Measurements from ENCODE around the gene MRPL32.

The MRPL32 gene

GRCh38 chr7:42964849-42965805 is 33.0 kb downstream of the MRPL32 start:
- DNase-seq (ENCODE audit: low spot score), result no peak

DNA sequence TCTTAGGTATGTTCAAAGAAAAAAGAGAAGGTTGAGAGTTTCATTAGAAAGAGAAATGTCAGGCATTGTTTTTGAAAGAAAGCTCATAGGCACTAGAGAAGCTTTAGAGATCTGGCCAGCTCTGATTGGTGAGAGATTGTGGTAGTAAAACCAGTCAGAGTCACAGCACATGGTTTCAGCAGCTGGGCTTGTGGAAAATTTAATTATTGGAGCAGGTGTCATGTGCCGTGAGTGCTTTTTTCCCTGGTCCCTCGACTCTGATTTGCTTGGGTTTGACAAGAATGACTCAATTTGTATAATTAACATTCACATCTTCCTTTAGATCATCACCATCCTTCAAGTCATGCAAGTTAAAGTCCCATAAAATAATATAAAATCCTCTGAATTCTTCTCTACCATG is 35.2 kb downstream of the MRPL32 start:
- DNase-seq (ENCODE audit: low spot score), result no peak

GRCh38 chr7:42972699-42973500 is 40.7 kb downstream of the MRPL32 start:
- DNase-seq (ENCODE audit: low spot score), result no peak

DNA sequence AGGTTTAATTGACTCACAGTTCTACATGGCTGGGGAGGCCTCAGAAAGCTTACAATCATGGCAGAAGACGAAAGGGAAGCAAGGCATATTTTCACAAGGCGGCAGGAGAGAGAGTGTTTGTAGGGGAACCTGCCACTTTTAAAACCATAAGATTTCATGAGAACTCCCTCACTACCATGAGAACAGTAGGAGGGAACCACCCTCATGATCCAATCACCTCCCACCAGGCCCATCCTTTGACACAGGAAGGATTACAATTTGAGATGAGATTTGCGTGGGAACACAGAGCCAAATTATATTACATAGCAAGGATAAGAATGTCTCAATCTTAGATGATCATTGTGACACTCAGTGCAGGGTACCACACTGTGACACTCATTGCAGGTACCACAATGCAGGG is 44.2 kb downstream of the MRPL32 start:
- no peak for DNase-seq (ENCODE audit: low spot score)

GRCh38 chr7:42978496-42978895 is 46.3 kb downstream of the MRPL32 start:
- no peak for DNase-seq (ENCODE audit: low spot score)

DNA sequence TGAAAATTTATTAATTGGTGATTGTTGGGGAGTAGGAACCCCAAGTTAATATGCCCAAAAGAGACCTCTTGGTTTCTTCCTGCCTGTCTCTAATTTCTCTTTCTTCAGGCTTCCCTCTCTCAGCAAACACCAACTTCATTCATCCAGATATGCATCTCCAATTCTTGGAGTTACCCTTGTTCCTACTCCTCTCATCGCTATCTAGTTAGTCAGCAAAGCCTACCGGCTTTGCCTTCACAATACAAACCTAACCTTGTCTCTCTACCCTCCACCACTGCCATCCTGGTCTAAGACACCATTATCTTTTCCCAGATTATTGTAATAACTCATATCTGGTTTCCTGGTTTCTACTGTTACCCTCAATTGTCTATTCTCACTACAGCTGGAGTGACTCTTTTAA is 47.9 kb downstream of the MRPL32 start:
- no peak for DNase-seq (ENCODE audit: low spot score)

GRCh38 chr7:42980514-42980913 is 48.3 kb downstream of the MRPL32 start:
- DNase-seq (ENCODE audit: low spot score), result no peak

DNA sequence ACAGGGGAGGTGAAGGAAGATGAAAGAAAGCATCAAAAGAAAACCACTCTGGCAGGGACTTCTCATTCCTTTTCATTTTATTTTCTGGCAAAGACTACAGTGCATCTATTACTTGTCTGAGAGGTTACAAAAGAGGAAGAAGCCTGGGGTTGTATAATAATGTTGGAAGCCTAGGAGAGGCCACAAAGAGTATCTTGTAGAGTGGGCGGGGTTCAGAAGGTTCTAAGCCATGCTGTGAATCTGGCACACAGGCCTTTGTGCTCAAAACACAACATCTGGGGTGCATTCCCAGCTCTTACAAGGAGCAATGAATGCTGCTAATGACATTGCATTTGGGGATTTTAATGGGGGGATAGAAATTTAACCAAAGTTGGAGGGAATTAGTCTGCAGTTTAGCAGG is 49.4 kb downstream of the MRPL32 start:
- DNase-seq (ENCODE audit: low spot score), result no peak

DNA sequence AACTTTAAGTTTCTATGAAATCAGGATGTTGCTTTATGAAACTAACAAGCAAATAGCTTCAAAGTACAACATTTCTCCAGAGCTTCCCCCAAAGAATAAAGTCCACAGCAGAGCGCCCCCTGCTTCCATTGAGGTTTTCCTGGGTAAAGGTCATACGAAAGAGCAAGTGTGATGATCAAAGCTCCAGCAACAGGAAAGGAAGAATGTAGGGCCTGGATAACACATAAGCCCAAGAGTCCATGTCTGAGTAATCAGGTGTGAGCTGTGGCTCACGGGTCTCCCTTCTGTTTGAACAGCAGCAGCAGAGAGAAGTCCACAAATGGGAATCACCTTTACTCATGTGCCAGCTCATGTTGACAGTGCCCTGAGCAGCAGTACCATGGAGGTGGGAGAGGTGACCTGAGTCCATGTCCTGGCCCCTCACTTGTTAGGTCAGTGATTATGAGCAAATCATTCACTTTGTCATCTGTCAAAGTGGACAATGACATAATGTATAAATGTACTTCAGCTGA is 50.5 kb downstream of the MRPL32 start:
- no peak for DNase-seq (ENCODE audit: low spot score)

- no peak for DNase-seq (ENCODE audit: low spot score)
Observed at GRCh38 chr7:42984137-42984536, 52.0 kb downstream of the MRPL32 start.

- DNase-seq (ENCODE audit: low spot score), result no peak
Observed at GRCh38 chr7:42986213-42986612, 54.0 kb downstream of the MRPL32 start.

- DNase-seq (ENCODE audit: low spot score), result no peak
Observed at GRCh38 chr7:42986781-42987248, 54.6 kb downstream of the MRPL32 start.
